Measurements from ENCODE around the gene AMPH. TPM values are rescaled to one million over a fixed set of nuclear protein-coding genes. Genes with fewer than 3 reads are reported as not detected.
A peak's percentile ranks its signal among the peaks of the same experiment; 100 is the strongest.

AMPH gene
- total and polyA plus RNA-seq, 2 donors (not counting 1 experiment from before 2014, with no cell fraction given) = 2.4 to 3.6 TPM

DNA sequence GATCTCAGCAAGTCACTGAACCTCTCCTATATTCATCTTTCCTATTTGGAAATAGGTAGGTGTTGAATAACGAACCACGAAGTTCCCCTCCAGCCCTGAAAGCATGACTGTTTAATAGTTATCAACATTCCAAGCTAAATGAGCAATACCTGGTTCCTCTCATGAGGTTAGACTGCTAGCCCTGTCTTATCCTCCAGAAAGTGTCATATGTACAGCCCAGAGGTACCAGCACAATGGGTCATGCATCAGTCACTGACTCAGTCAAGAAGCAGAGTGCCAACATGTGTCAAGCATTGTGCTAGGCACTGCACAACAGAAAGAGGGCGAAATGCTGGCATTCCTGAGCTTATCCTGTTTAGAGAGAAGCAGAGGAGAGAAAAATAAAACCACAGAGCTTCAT, 70.0 kb downstream of the AMPH start:
- no peaks in the 10 kb centered on the region for H3K4me1 ChIP-seq (ENCODE audit: control insufficient read depth, extremely low read depth, insufficient read depth, low read length)
- H4K20me1 ChIP-seq (ENCODE audit: control insufficient read depth, extremely low read depth, insufficient read depth, low read length) = no peaks in the 10 kb centered on the region
- H3K79me2 ChIP-seq (ENCODE audit: control insufficient read depth, insufficient read depth, low read length) = no peaks in the 10 kb centered on the region
- H3K4me2 ChIP-seq (ENCODE audit: extremely low read depth, insufficient read depth, low read length) = no peak overlapping the region
- no peak overlapping the region for H3K27ac ChIP-seq (ENCODE audit: insufficient read depth, low read length)
- no peak overlapping the region for H3K4me3 ChIP-seq (replicated peaks in 1 of 4; ENCODE audit: control extremely low read depth in 1 of 4, insufficient read depth in 1 of 4, low read depth in 3 of 4, low read length in 4 of 4)
- H2AFZ ChIP-seq (ENCODE audit: low read length) = no peak overlapping the region
- no peaks in the 10 kb centered on the region for H3K27me3 ChIP-seq (ENCODE audit: control insufficient read depth, insufficient read depth, low read length)
- peak in 1 of 2 donors; percentile 63 for DNase-seq (ENCODE audit: low read depth in 2 of 2)
- TF ChIP-seq CTCF (conservative IDR thresholded peaks at IDR 0.05 in 1 of 2, IDR thresholded peaks at IDR 0.05 in 1 of 2; ENCODE audit: low read depth in 1 of 2, low read length in 2 of 2) = no peak
- TF ChIP-seq EZH2 (IDR thresholded peaks at IDR 0.05; ENCODE audit: low read length, missing control alignments) = no peak
- no peaks in the 10 kb centered on the region for H3K36me3 ChIP-seq (ENCODE audit: control insufficient read depth, insufficient read depth, low read length)
- no peak overlapping the region for H3K9ac ChIP-seq (ENCODE audit: insufficient read depth, low read length)
- no peaks in the 10 kb centered on the region for H3K9me3 ChIP-seq (ENCODE audit: control insufficient read depth, insufficient read depth, low read depth, low read length)

GRCh38 chr7:38558761-38559345, 72.3 kb downstream of the AMPH start:
- H3K79me2 ChIP-seq (ENCODE audit: control insufficient read depth, insufficient read depth, low read length) = no peaks in the 10 kb centered on the region
- no peak for DNase-seq (ENCODE audit: low read depth in 2 of 2)
- H3K27ac ChIP-seq (ENCODE audit: insufficient read depth, low read length) = no peak overlapping the region
- no peaks in the 10 kb centered on the region for H3K36me3 ChIP-seq (ENCODE audit: control insufficient read depth, insufficient read depth, low read length)
- H3K9me3 ChIP-seq (ENCODE audit: control insufficient read depth, insufficient read depth, low read depth, low read length) = no peaks in the 10 kb centered on the region
- H3K4me3 ChIP-seq (replicated peaks in 1 of 4; ENCODE audit: control extremely low read depth in 1 of 4, insufficient read depth in 1 of 4, low read depth in 3 of 4, low read length in 4 of 4) = no peak overlapping the region
- no peak overlapping the region for H3K4me2 ChIP-seq (ENCODE audit: extremely low read depth, insufficient read depth, low read length)
- H3K4me1 ChIP-seq (ENCODE audit: control insufficient read depth, extremely low read depth, insufficient read depth, low read length) = no peaks in the 10 kb centered on the region
- H2AFZ ChIP-seq (ENCODE audit: low read length) = no peak overlapping the region
- no peak overlapping the region for H3K9ac ChIP-seq (ENCODE audit: insufficient read depth, low read length)
- H3K27me3 ChIP-seq (ENCODE audit: control insufficient read depth, insufficient read depth, low read length) = no peaks in the 10 kb centered on the region
- TF ChIP-seq CTCF (conservative IDR thresholded peaks at IDR 0.05 in 1 of 2, IDR thresholded peaks at IDR 0.05 in 1 of 2; ENCODE audit: low read depth in 1 of 2, low read length in 2 of 2) (no peak), EZH2 (IDR thresholded peaks at IDR 0.05; ENCODE audit: low read length, missing control alignments) (no peak)
- no peaks in the 10 kb centered on the region for H4K20me1 ChIP-seq (ENCODE audit: control insufficient read depth, extremely low read depth, insufficient read depth, low read length)

- H3K9ac ChIP-seq (ENCODE audit: insufficient read depth, low read length) = no peak overlapping the region
- no peak overlapping the region for H3K4me2 ChIP-seq (ENCODE audit: extremely low read depth, insufficient read depth, low read length)
- H3K36me3 ChIP-seq (ENCODE audit: control insufficient read depth, insufficient read depth, low read length) = no peaks in the 10 kb centered on the region
- H2AFZ ChIP-seq (ENCODE audit: low read length) = no peak overlapping the region
- no peaks in the 10 kb centered on the region for H3K27me3 ChIP-seq (ENCODE audit: control insufficient read depth, insufficient read depth, low read length)
- DNase-seq (ENCODE audit: low read depth in 2 of 2) = no peak
- H4K20me1 ChIP-seq (ENCODE audit: control insufficient read depth, extremely low read depth, insufficient read depth, low read length) = no peaks in the 10 kb centered on the region
- no peak overlapping the region for H3K27ac ChIP-seq (ENCODE audit: insufficient read depth, low read length)
- no peak overlapping the region for H3K4me3 ChIP-seq (replicated peaks in 1 of 4; ENCODE audit: control extremely low read depth in 1 of 4, insufficient read depth in 1 of 4, low read depth in 3 of 4, low read length in 4 of 4)
- H3K79me2 ChIP-seq (ENCODE audit: control insufficient read depth, insufficient read depth, low read length) = no peaks in the 10 kb centered on the region
- TF ChIP-seq EZH2 (IDR thresholded peaks at IDR 0.05; ENCODE audit: low read length, missing control alignments) = no peak
- no peak for TF ChIP-seq CTCF (conservative IDR thresholded peaks at IDR 0.05 in 1 of 2, IDR thresholded peaks at IDR 0.05 in 1 of 2; ENCODE audit: low read depth in 1 of 2, low read length in 2 of 2)
- H3K9me3 ChIP-seq (ENCODE audit: control insufficient read depth, insufficient read depth, low read depth, low read length) = no peaks in the 10 kb centered on the region
- H3K4me1 ChIP-seq (ENCODE audit: control insufficient read depth, extremely low read depth, insufficient read depth, low read length) = no peaks in the 10 kb centered on the region
Observed at GRCh38 chr7:38554586-38554985, 76.6 kb downstream of the AMPH start.
